IMR-90 (cell line): ENCODE data around the gene MYO1D. TPM values are rescaled to one million over a fixed set of nuclear protein-coding genes. Genes with fewer than 3 reads are reported as not detected.

Experiments
- ATAC-seq: fragments of 200-7000 bp; cut with Tn5 transposase; 2 replicates; pipeline ENCODE4 v1.9.1; 2020; ENCODE audit warnings: low read depth, mild to moderate bottlenecking, moderate library complexity
- BruUV-seq: library from RNA; stranded (reverse); fragments of 400-500 nt; replicated peaks from 2 replicates; lab custom pipeline; 2021; lab: Mats Ljungman, UMichigan
- CTCF ChIA-PET: fragments of 300-600 bp; formaldehyde crosslinking; extraction: SDS; loops from one replicate; lab custom pipeline; 2021; ENCODE audit warnings: antibody characterized with exemption; lab: Yijun Ruan, JAX
- POLR2A ChIA-PET: fragments of 300-600 bp; sonication (Branson Sonifier 250); formaldehyde crosslinking; loops from one replicate; lab custom pipeline; 2022; ENCODE audit warnings: antibody characterized with exemption; ENCODE audit not compliant: unreplicated experiment; lab: Charles Lee
- DNase-seq: peaks from one replicate; pipeline ENCODE4 v3.0.0; 2013
- H2AFZ ChIP-seq: replicated peaks from 2 replicates; pipeline ENCODE3; 2013; ENCODE audit warnings: low read length, mild to moderate bottlenecking; ENCODE audit not compliant: poor library complexity
- H2AK5ac ChIP-seq: 2 replicates; pipeline ENCODE4 v1.6.1; 2013; ENCODE audit warnings: low read depth, low read length, inconsistent platforms
- H2AK9ac ChIP-seq: replicated peaks from 2 replicates; pipeline ENCODE3; 2013; ENCODE audit warnings: mild to moderate bottlenecking, low read depth, low read length, moderate library complexity; ENCODE audit not compliant: poor library complexity
- H2BK120ac ChIP-seq: 2 replicates; pipeline ENCODE4 v1.6.1; 2013; ENCODE audit warnings: low read depth, low read length, inconsistent platforms
- H2BK15ac ChIP-seq: 3 replicates; pipeline ENCODE4 v1.6.1; 2013; ENCODE audit warnings: low read depth, low read length, inconsistent platforms
- H2BK20ac ChIP-seq: 2 replicates; pipeline ENCODE4 v1.6.1; 2013; ENCODE audit warnings: low read depth, mild to moderate bottlenecking, inconsistent platforms, low read length, moderate library complexity
- H2BK5ac ChIP-seq: 2 replicates; pipeline ENCODE4 v1.6.1; 2013; ENCODE audit warnings: mild to moderate bottlenecking, low read depth, low read length, inconsistent platforms; ENCODE audit not compliant: poor library complexity, severe bottlenecking
- H3K14ac ChIP-seq: replicated peaks from 2 replicates; pipeline ENCODE4 v1.6.1; 2013; ENCODE audit warnings: low read depth, low read length, inconsistent platforms
- H3K18ac ChIP-seq: 2 replicates; pipeline ENCODE4 v1.6.1; 2013; ENCODE audit warnings: low read depth, low read length, control low read depth
- H3K23ac ChIP-seq: 2 replicates; pipeline ENCODE4 v1.6.1; 2013; ENCODE audit warnings: low read depth, low read length, inconsistent platforms
- H3K27ac ChIP-seq: 2 replicates; pipeline ENCODE4 v1.5.1; 2013; ENCODE audit warnings: mild to moderate bottlenecking, control low read depth, low read length; ENCODE audit not compliant: insufficient read depth
- H3K27me3 ChIP-seq: 2 replicates; pipeline ENCODE4 v1.6.1; 2013; ENCODE audit warnings: low read length; ENCODE audit not compliant: control insufficient read depth, insufficient read depth
- H3K36me3 ChIP-seq: 2 replicates; pipeline ENCODE4 v1.6.1; 2013; ENCODE audit warnings: low read length, mixed read lengths; ENCODE audit not compliant: control insufficient read depth, insufficient read depth
- H3K4ac ChIP-seq: 2 replicates; pipeline ENCODE4 v1.6.1; 2013; ENCODE audit warnings: low read depth, low read length, inconsistent platforms
- H3K4me1 ChIP-seq: 2 replicates; pipeline ENCODE4 v1.6.1; 2013; ENCODE audit warnings: low read length, mixed read lengths; ENCODE audit not compliant: control insufficient read depth, insufficient read depth
- H3K4me2 ChIP-seq: 2 replicates; pipeline ENCODE4 v1.6.1; 2013; ENCODE audit warnings: low read depth, mild to moderate bottlenecking, control low read depth, low read length, moderate library complexity
- H3K4me3 ChIP-seq: 2 replicates; pipeline ENCODE4 v1.5.1; 2013; ENCODE audit warnings: low read depth, mild to moderate bottlenecking, control low read depth, low read length, moderate library complexity; ENCODE audit not compliant: insufficient read depth
- H3K56ac ChIP-seq: 2 replicates; pipeline ENCODE4 v1.6.1; 2013; ENCODE audit warnings: low read length, inconsistent platforms; ENCODE audit not compliant: insufficient read depth; ENCODE audit errors: extremely low read depth
- H3K79me1 ChIP-seq, 2 experiments: 2 replicates each; pipeline ENCODE4 v1.6.1; 2013; ENCODE audit warnings: low read length in 2 of 2, inconsistent platforms in 1 of 2, low read depth in 1 of 2
- H3K9ac ChIP-seq: 2 replicates; pipeline ENCODE4 v1.6.1; 2013; ENCODE audit warnings: low read depth, low read length, control low read depth
- H3K9me1 ChIP-seq: 2 replicates; pipeline ENCODE4 v1.6.1; 2013; ENCODE audit warnings: low read length, inconsistent platforms; ENCODE audit not compliant: insufficient read depth
- H3K9me3 ChIP-seq: 2 replicates; pipeline ENCODE4 v1.6.1; 2013; ENCODE audit warnings: low read length; ENCODE audit not compliant: control insufficient read depth, insufficient read depth
- H4K20me1 ChIP-seq: 2 replicates; pipeline ENCODE4 v1.6.1; 2013; ENCODE audit warnings: low read length, inconsistent platforms; ENCODE audit not compliant: insufficient read depth
- H4K5ac ChIP-seq: 2 replicates; pipeline ENCODE4 v1.6.1; 2013; ENCODE audit warnings: mild to moderate bottlenecking, low read depth, low read length, control low read depth
- H4K8ac ChIP-seq, 2 experiments: 2 replicates each; pipeline ENCODE4 v1.6.1; 2013; ENCODE audit warnings: low read depth in 2 of 2, low read length in 2 of 2, control low read depth in 1 of 2, inconsistent platforms in 1 of 2
- H4K91ac ChIP-seq: 2 replicates; pipeline ENCODE4 v1.6.1; 2013; ENCODE audit warnings: low read depth, low read length, inconsistent platforms; ENCODE audit not compliant: insufficient read depth
- BHLHE40 ChIP-seq: fragments of 150-350 bp; IDR thresholded peaks from 2 replicates; pipeline ENCODE4 v1.6.1; 2016; ENCODE audit warnings: mild to moderate bottlenecking, low read depth, low read length
- CEBPB ChIP-seq: IDR thresholded peaks from 2 replicates; pipeline ENCODE4 v1.6.1; 2012; ENCODE audit warnings: low read depth, low read length, improper control_type of control experiment
- CHD1 ChIP-seq: IDR thresholded peaks from 2 replicates; pipeline ENCODE4 v1.6.1; 2012; ENCODE audit warnings: low read depth, low read length, improper control_type of control experiment
- CTCF ChIP-seq: conservative IDR thresholded peaks from 2 replicates; pipeline ENCODE4 v1.5.1; 2012; ENCODE audit warnings: mild to moderate bottlenecking, low read depth, low read length, improper control_type of control experiment
- ELK1 ChIP-seq: fragments of 150-350 bp; IDR thresholded peaks from 2 replicates; pipeline ENCODE4 v1.6.1; 2016; ENCODE audit warnings: low read depth, mild to moderate bottlenecking, low read length, moderate library complexity, borderline replicate concordance
- FOS ChIP-seq: fragments of 150-350 bp; IDR thresholded peaks from 2 replicates; pipeline ENCODE4 v1.6.1; 2016; ENCODE audit warnings: low read depth, low read length
- MAFK ChIP-seq: IDR thresholded peaks from 2 replicates; pipeline ENCODE4 v1.6.1; 2012; ENCODE audit warnings: low read depth, low read length, improper control_type of control experiment
- MXI1 ChIP-seq: IDR thresholded peaks from 2 replicates; pipeline ENCODE4 v1.6.1; 2012; ENCODE audit warnings: low read depth, mild to moderate bottlenecking, low read length, moderate library complexity, borderline replicate concordance
- NFE2L2 ChIP-seq: fragments of 150-350 bp; IDR thresholded peaks from 2 replicates; pipeline ENCODE4 v1.6.1; 2016; ENCODE audit warnings: low read depth, mild to moderate bottlenecking, low read length
- POLR2A ChIP-seq: IDR thresholded peaks from 2 replicates; pipeline ENCODE4 v1.6.1; 2012; ENCODE audit warnings: mild to moderate bottlenecking, low read depth, low read length
- RAD21 ChIP-seq: IDR thresholded peaks from 2 replicates; pipeline ENCODE4 v1.6.1; 2012; ENCODE audit warnings: low read length, improper control_type of control experiment
- RCOR1 ChIP-seq: IDR thresholded peaks from 2 replicates; pipeline ENCODE4 v1.6.1; 2012; ENCODE audit warnings: mild to moderate bottlenecking, low read length, improper control_type of control experiment; ENCODE audit not compliant: insufficient replicate concordance
- RFX5 ChIP-seq: IDR thresholded peaks from 2 replicates; pipeline ENCODE4 v1.8.0; 2012; ENCODE audit warnings: low read depth, mild to moderate bottlenecking, low read length, moderate library complexity
- SMC3 ChIP-seq: fragments of 150-350 bp; IDR thresholded peaks from 2 replicates; pipeline ENCODE4 v1.6.1; 2016; ENCODE audit warnings: low read depth, mild to moderate bottlenecking, antibody characterized with exemption, low read length, moderate library complexity
- USF2 ChIP-seq: fragments of 150-350 bp; IDR thresholded peaks from 2 replicates; pipeline ENCODE4 v1.6.1; 2017; ENCODE audit warnings: mild to moderate bottlenecking, antibody characterized with exemption, low read length, low read depth
- WGBS, 2 experiments: methylation state at CpG; one replicate each; pipeline versions ENCODE4 v1.1.5 to v1.1.7; 2013; ENCODE audit warnings: missing lambda C conversion rate in 2 of 2; ENCODE audit not compliant: insufficient read length in 1 of 2; ENCODE audit errors: extremely low coverage in 2 of 2; 5-methylcytosine and 5-hydroxymethylcytosine counted together
- dilution Hi-C: fragments of 300-500 bp; cut with HindIII; formaldehyde crosslinking; loops from one replicate; pipeline ENCODE4 v1.14.3; 2018; ENCODE audit warnings: low sequenced_read_pairs; ENCODE audit not compliant: unreplicated experiment
- in situ Hi-C: fragments of 300-500 bp; cut with MboI; formaldehyde crosslinking; loops from 3 replicates; pipeline ENCODE4 v1.14.3; 2019; ENCODE audit warnings: low sequenced_read_pairs, inconsistent platforms, mixed read lengths
- intact Hi-C: fragments of 100-400 bp; cut with micrococcal nuclease; formaldehyde crosslinking; loops from 2 replicates; pipeline ENCODE4 v1.10.0; 2022
- polyA plus RNA-seq, 3 experiments: library from polyadenylated mRNA; depleted of rRNA; stranded (reverse); fragments of >200 nt; gene quantifications; 2 replicates each; pipeline ENCODE4 v1.2.3, GENCODE V29; 2012; ENCODE audit warnings: low replicate concordance in 1 of 3
- total RNA-seq: library from RNA; depleted of rRNA; stranded (reverse); fragments of >200 nt; gene quantifications from 2 replicates; pipeline ENCODE4 v1.2.3, GENCODE V29; 2012

The MYO1D gene
- total and polyA plus RNA-seq, 2 of the 4 experiments (the other 2 are of a cell fraction), result 0.63 to 0.90 TPM

GRCh38 chr17:32882029-32882428, 5.1 kb upstream of the MYO1D start:
- BruUV-seq, result no TSS peak
- intact Hi-C loops (no loop called here), dilution Hi-C loops (no loop called here), in situ Hi-C loops (no loop called here)
- Histone ChIP-seq H3K56ac (no peak overlapping the region), H3K4ac (no peak overlapping the region), H3K4me2 (no peak overlapping the region), H3K18ac (no peak overlapping the region), H4K91ac (no peak overlapping the region), H2AK5ac (no peak overlapping the region), H4K5ac (no peak overlapping the region), H3K9me3 (no peaks in the 10 kb centered on the region), H3K14ac (no peak overlapping the region), H3K4me3 (no peak overlapping the region), H3K9ac (no peak overlapping the region), H4K8ac (no peak overlapping the region), H3K27ac (no peak overlapping the region), H3K36me3 (no peaks in the 10 kb centered on the region), H2AK9ac (no peak overlapping the region), H3K9me1 (no peaks in the 10 kb centered on the region), H3K23ac (no peak overlapping the region), H3K4me1 (no peaks in the 10 kb centered on the region; the same call in 1 of the 2 replicates), H2BK15ac (no peak overlapping the region), H2AFZ (no peak overlapping the region), H2BK5ac (no peak overlapping the region), H2BK20ac (no peak overlapping the region), H3K27me3 (0 out of 2 replicates have a peak, but pooled peaks cover 2% of the 10 kb centered on the region), H2BK120ac (no peak overlapping the region), H3K79me1 (no peaks in the 10 kb centered on the region), H4K20me1 (no peaks in the 10 kb centered on the region)
- no CpG with 5 or more reads among the region's 6 CpGs for WGBS, 2 experiments
- ChIA-PET CTCF (no interaction called here), POLR2A (no interaction called here)
- no peak for ATAC-seq
- no peak for DNase-seq
- TF ChIP-seq RCOR1 (no peak), CTCF (no peak), RAD21 (no peak), RFX5 (no peak), SMC3 (no peak), USF2 (no peak), CEBPB (no peak), FOS (no peak), NFE2L2 (no peak), MAFK (no peak), POLR2A (no peak), CHD1 (no peak), BHLHE40 (no peak), MXI1 (no peak), ELK1 (no peak)
